Endothelial cell of umbilical vein (primary cell): ENCODE results near the gene SNX24. TPM values are rescaled to one million over a fixed set of nuclear protein-coding genes. Genes with fewer than 3 reads are reported as not detected.

Experiments
- BruUV-seq: library from RNA; stranded (reverse); fragments of 400-500 nt; replicated peaks from 2 replicates; lab custom pipeline; 2021; lab: Mats Ljungman, UMichigan
- CTCF ChIA-PET: fragments of 300-600, 350-600 bp; sonication (Branson Sonifier 250); formaldehyde crosslinking; loops from one replicate; lab custom pipeline; 2021; ENCODE audit warnings: antibody characterized with exemption, inconsistent platforms; lab: Charles Lee
- POLR2A ChIA-PET: fragments of 300-600, 350-600 bp; sonication (Branson Sonifier 250); formaldehyde crosslinking; loops from one replicate; lab custom pipeline; 2021; ENCODE audit warnings: antibody characterized with exemption, inconsistent platforms; lab: Charles Lee
- DNase-seq: peaks from one replicate; pipeline ENCODE4 v3.0.0-alpha.2; 2011; ENCODE audit warnings: low read depth, low spot score
- FAIRE-seq: peaks from 2 replicates; lab custom pipeline; 2011; peaks lifted over from hg19 to GRCh38; lab: Jason Lieb, UNC
- H2AFZ ChIP-seq: 2 replicates; pipeline ENCODE4 v1.6.0; 2012; ENCODE audit warnings: low read depth, low read length, control low read depth, inconsistent platforms
- H3K27ac ChIP-seq: 2 replicates; pipeline ENCODE4 v1.5.1; 2011; ENCODE audit warnings: low read depth, mild to moderate bottlenecking, control low read depth, low read length, moderate library complexity; ENCODE audit not compliant: insufficient read depth
- H3K27me3 ChIP-seq, 2 experiments: 2 replicates each; pipeline versions ENCODE4 v1.6.0 to v1.6.1; 2011; ENCODE audit warnings: low read length in 2 of 2, mixed read lengths in 1 of 2; ENCODE audit not compliant: control insufficient read depth in 2 of 2, insufficient read depth in 2 of 2
- H3K36me3 ChIP-seq, 2 experiments: 2 replicates in 1 of 2; 3 replicates in 1 of 2; pipeline ENCODE4 v1.5.1; 2011; ENCODE audit warnings: low read length in 2 of 2, mild to moderate bottlenecking in 1 of 2, moderate library complexity in 1 of 2; ENCODE audit not compliant: control insufficient read depth in 2 of 2, insufficient read depth in 2 of 2; ENCODE audit errors: extremely low read depth in 1 of 2
- H3K4me1 ChIP-seq: 3 replicates; pipeline ENCODE4 v1.5.1; 2011; ENCODE audit warnings: mild to moderate bottlenecking, low read length; ENCODE audit not compliant: control insufficient read depth, insufficient read depth; ENCODE audit errors: extremely low read depth
- H3K4me2 ChIP-seq: 2 replicates; pipeline ENCODE4 v1.6.1; 2011; ENCODE audit warnings: low read length, control low read depth, mixed read lengths; ENCODE audit not compliant: insufficient read depth
- H3K4me3 ChIP-seq, 3 experiments: fragments of 200-600 bp in 1 of 3; sonication (generic), shearing (Covaris generic) in 1 of 3; replicated peaks in 1 of 3; 2 replicates each; pipeline ENCODE4 v1.5.1; 2011 to 2016; ENCODE audit warnings: control low read depth in 3 of 3, low read length in 3 of 3, mild to moderate bottlenecking in 2 of 3, inconsistent platforms in 1 of 3, low read depth in 1 of 3, moderate library complexity in 1 of 3; ENCODE audit not compliant: insufficient read depth in 1 of 3
- H3K79me2 ChIP-seq: 2 replicates; pipeline ENCODE4 v1.6.0; 2012; ENCODE audit warnings: low read length, inconsistent platforms; ENCODE audit not compliant: control insufficient read depth, insufficient read depth
- H3K9ac ChIP-seq: replicated peaks from 2 replicates; pipeline ENCODE3; 2011; ENCODE audit warnings: low read length, control low read depth; ENCODE audit not compliant: insufficient read depth; ENCODE audit errors: extremely low read depth
- H3K9me1 ChIP-seq: replicated peaks from 3 replicates; pipeline ENCODE4 v1.6.0; 2011; ENCODE audit warnings: mild to moderate bottlenecking, low read length; ENCODE audit not compliant: control insufficient read depth, insufficient read depth; ENCODE audit errors: extremely low read depth
- H3K9me3 ChIP-seq: replicated peaks from 2 replicates; pipeline ENCODE4 v1.5.1; 2012; ENCODE audit warnings: low read length, inconsistent platforms; ENCODE audit not compliant: control insufficient read depth, insufficient read depth
- H4K20me1 ChIP-seq: replicated peaks from 2 replicates; pipeline ENCODE3; 2011; ENCODE audit warnings: mild to moderate bottlenecking, low read length; ENCODE audit not compliant: control insufficient read depth, insufficient read depth; ENCODE audit errors: extremely low read depth
- CTCF ChIP-seq, 2 donors: IDR thresholded peaks; 1 replicate in 1 of 2; 2 replicates in 1 of 2; pipeline ENCODE4 v1.5.1; 2011; ENCODE audit warnings: low read length in 2 of 2, mild to moderate bottlenecking in 2 of 2, moderate library complexity in 2 of 2, control low read depth in 1 of 2, inconsistent platforms in 1 of 2, low read depth in 1 of 2; ENCODE audit not compliant: insufficient read depth in 1 of 2; ENCODE audit errors: extremely low read depth in 1 of 2
- EZH2 ChIP-seq: IDR thresholded peaks from 2 replicates; pipeline ENCODE4 v1.6.1; 2012; ENCODE audit warnings: borderline replicate concordance, low read depth, mild to moderate bottlenecking, moderate library complexity, low read length, inconsistent platforms; ENCODE audit not compliant: severe bottlenecking
- FOS ChIP-seq: IDR thresholded peaks from 2 replicates; pipeline ENCODE4 v1.6.1; 2011; ENCODE audit warnings: mild to moderate bottlenecking, low read length, moderate library complexity, borderline replicate concordance; ENCODE audit not compliant: insufficient read depth
- GATA2 ChIP-seq: IDR thresholded peaks from 2 replicates; pipeline ENCODE4 v1.7.0; 2011; ENCODE audit warnings: low read depth, mild to moderate bottlenecking, moderate library complexity, mixed read lengths, low read length; ENCODE audit not compliant: insufficient read length, insufficient read depth
- JUN ChIP-seq: IDR thresholded peaks from 2 replicates; pipeline ENCODE4 v1.6.1; 2011; ENCODE audit warnings: borderline replicate concordance, low read depth; ENCODE audit not compliant: insufficient read length, insufficient read depth
- MAX ChIP-seq: IDR thresholded peaks from 2 replicates; pipeline ENCODE4 v1.6.1; 2011; ENCODE audit not compliant: insufficient read depth, insufficient read length
- MYC ChIP-seq: IDR thresholded peaks from one replicate; pipeline ENCODE4 v1.6.1; 2011; ENCODE audit warnings: mild to moderate bottlenecking, low read depth, low read length
- POLR2A ChIP-seq: IDR thresholded peaks from 2 replicates; pipeline ENCODE4 v1.6.1; 2012; ENCODE audit warnings: low read depth, mild to moderate bottlenecking, control low read depth, low read length
- POLR2AphosphoS5 ChIP-seq: IDR thresholded peaks from 2 replicates; pipeline ENCODE4 v1.6.1; 2012; ENCODE audit warnings: low read depth, mild to moderate bottlenecking, control low read depth, low read length, moderate library complexity; ENCODE audit not compliant: insufficient read depth
- dilution Hi-C: fragments of 300-500 bp; cut with MboI; formaldehyde crosslinking; loops from one replicate; pipeline ENCODE4 v1.15.0; 2019; ENCODE audit warnings: low sequenced_read_pairs; ENCODE audit not compliant: extremely low pct_ligation_motif_present
- intact Hi-C: fragments of 100-400 bp; cut with micrococcal nuclease; formaldehyde crosslinking; loops from one replicate; pipeline ENCODE4 v1.10.0; 2022
- polyA plus RNA-seq, 4 experiments: library from polyadenylated mRNA; depleted of rRNA in 3 of 4; stranded (reverse) in 3 of 4; unstranded in 1 of 4; fragments of >200 nt; gene quantifications; 2 replicates each; pipeline versions ENCODE4 v1.2.1 to v1.2.3, GENCODE V29; 2011 to 2012; ENCODE audit warnings: missing spikeins in 1 of 4
- total RNA-seq: library from RNA; stranded (reverse); gene quantifications from 2 replicates; pipeline ENCODE4 v1.2.3, GENCODE V29; 2021

The SNX24 gene
- total and polyA plus RNA-seq, 2 donors (not counting 3 experiments of a cell fraction or from before 2014, with no cell fraction given): 2.9 to 14.9 TPM

GRCh38 chr5:123033157-123033671 lies 187.8 kb downstream of the SNX24 start:
- ChIA-PET POLR2A (no interaction called here), CTCF (interaction anchor here (1.1 kb wide), 1 partner anchor 517 kb away, joined by 3 read pairs; no protein-coding TSS in a partner anchor)
- intact Hi-C loops: loop anchor here (10.0 kb wide), 1 partner anchor 718 kb away; the partner anchor contains the start of gene SNCAIP

More at GRCh38 chr5:123033157-123033671, 187.8 kb downstream of the SNX24 start:
- H3K9ac ChIP-seq: no peak overlapping the region
- no peaks in the 10 kb centered on the region for H4K20me1 ChIP-seq
- H2AFZ ChIP-seq: no peak overlapping the region
- H3K9me3 ChIP-seq: no peaks in the 10 kb centered on the region
- no peak for FAIRE-seq
- no peaks in the 10 kb centered on the region for H3K9me1 ChIP-seq
- no peak overlapping the region for H3K4me2 ChIP-seq
- H3K79me2 ChIP-seq: no peaks in the 10 kb centered on the region
- H3K36me3 ChIP-seq: peaks cover 0 to 2% of the 10 kb centered on the region in 2 experiments
- dilution Hi-C loops: no loop called here
- no peak for DNase-seq
- no TSS peak for BruUV-seq
- H3K4me1 ChIP-seq: peaks cover 8% of the 10 kb centered on the region
- no peak overlapping the region for H3K27ac ChIP-seq
- no peak overlapping the region for H3K4me3 ChIP-seq
- no peaks in the 10 kb centered on the region for H3K27me3 ChIP-seq
- TF ChIP-seq FOS (no peak), POLR2AphosphoS5 (no peak), GATA2 (no peak), MAX (no peak), EZH2 (no peak), POLR2A (no peak), MYC (no peak), JUN (no peak), CTCF (IDR thresholded peaks at IDR 0.05; ENCODE audit: extremely low read depth in 1 of 2, insufficient read depth in 1 of 2, low read depth in 1 of 2, low read length in 2 of 2) (no peak)
